ENCODE results near the gene OCIAD1.
"Not testable (repeated sequence)": the region's sequence is repeated elsewhere in the genome, so short reads cannot be mapped to it uniquely, and the experiment has no call there.

OCIAD1 gene

GRCh38 chr4:48821431-48821830 lies 9.5 kb upstream of the OCIAD1 start:
- DNase-seq (ENCODE audit: low read depth): not testable (repeated sequence)

GRCh38 chr4:48827622-48828021 lies 3.3 kb upstream of the OCIAD1 start:
- DNase-seq (ENCODE audit: low read depth): no peak

GRCh38 chr4:48831532-48832030 lies 693 bp downstream of the OCIAD1 start:
- DNase-seq (ENCODE audit: low read depth): peak; percentile 20

GRCh38 chr4:48832571-48832970 lies 1.7 kb downstream of the OCIAD1 start:
- DNase-seq (ENCODE audit: low read depth): no peak

- no peak for DNase-seq (ENCODE audit: low read depth)
Measured at GRCh38 chr4:48836658-48837057, 5.8 kb downstream of the OCIAD1 start.

- no peak for DNase-seq (ENCODE audit: low read depth)
Measured at GRCh38 chr4:48841045-48841827, 10.3 kb downstream of the OCIAD1 start.

GRCh38 chr4:48844843-48845242 lies 14.0 kb downstream of the OCIAD1 start:
- DNase-seq (ENCODE audit: low read depth): no peak

- DNase-seq (ENCODE audit: low read depth): not testable (repeated sequence)
Measured at GRCh38 chr4:48848799-48849198, 17.9 kb downstream of the OCIAD1 start.

GRCh38 chr4:48851651-48852050 lies 20.8 kb downstream of the OCIAD1 start:
- DNase-seq (ENCODE audit: low read depth): peak; percentile 6

- no peak for DNase-seq (ENCODE audit: low read depth)
Measured at GRCh38 chr4:48853604-48854394, 22.9 kb downstream of the OCIAD1 start.

GRCh38 chr4:48854395-48854683 lies 23.5 kb downstream of the OCIAD1 start:
- no peak for DNase-seq (ENCODE audit: low read depth)

- DNase-seq (ENCODE audit: low read depth): no peak
Measured at GRCh38 chr4:48854982-48855381, 24.1 kb downstream of the OCIAD1 start.

GRCh38 chr4:48858130-48858529 lies 27.2 kb downstream of the OCIAD1 start:
- DNase-seq (ENCODE audit: low read depth): no peak

GRCh38 chr4:48862038-48862437 lies 31.1 kb downstream of the OCIAD1 start:
- DNase-seq (ENCODE audit: low read depth): no peak

- no peak for DNase-seq (ENCODE audit: low read depth)
Measured at GRCh38 chr4:48862661-48863060, 31.8 kb downstream of the OCIAD1 start.

- no peak for DNase-seq (ENCODE audit: low read depth)
Measured at GRCh38 chr4:48863728-48864127, 32.8 kb downstream of the OCIAD1 start.

GRCh38 chr4:48864696-48865095 lies 33.8 kb downstream of the OCIAD1 start:
- DNase-seq (ENCODE audit: low read depth): not testable (repeated sequence)

- no peak for DNase-seq (ENCODE audit: low read depth)
Measured at GRCh38 chr4:48877827-48878535, 47.1 kb downstream of the OCIAD1 start.

GRCh38 chr4:48879561-48880442 lies 48.9 kb downstream of the OCIAD1 start:
- DNase-seq (ENCODE audit: low read depth): no peak

GRCh38 chr4:48881646-48882045 lies 50.8 kb downstream of the OCIAD1 start:
- not testable (repeated sequence) for DNase-seq (ENCODE audit: low read depth)

- DNase-seq (ENCODE audit: low read depth): not testable (repeated sequence)
Measured at GRCh38 chr4:48889750-48890149, 58.9 kb downstream of the OCIAD1 start.
